ENCODE data around the gene BORCS8.

BORCS8 gene

DNA sequence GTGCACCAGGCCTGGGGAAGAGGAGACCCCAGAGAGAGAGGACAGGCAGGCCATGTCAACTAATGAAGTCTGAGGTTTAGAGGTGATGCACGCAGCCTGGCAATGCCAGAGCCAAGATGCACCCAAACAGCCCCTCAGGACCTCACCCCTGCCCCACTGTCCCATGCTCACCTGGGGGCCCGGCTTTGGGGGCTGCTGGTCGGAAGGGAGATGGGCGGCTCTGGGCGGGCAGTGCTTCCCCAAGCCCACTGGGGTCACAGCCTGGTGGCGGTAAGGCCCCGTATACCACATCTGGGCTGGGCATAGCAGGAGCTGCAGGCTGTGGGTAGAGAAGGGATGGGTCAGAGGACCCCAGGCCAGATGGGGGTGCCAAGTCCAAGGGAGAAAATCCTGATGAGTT is 45.1 kb downstream of the BORCS8 start:
- ChIA-PET POLR2A (ENCODE audit: low non-redundant PET) (interaction anchor here (0.8 kb wide), 1 partner anchor 9 kb away, joined by 3 read pairs; no protein-coding TSS in a partner anchor), CTCF (interaction anchor here (0.7 to 2.1 kb wide), 6 partner anchors 10 to 343 kb away, joined by 3 to 13 read pairs (median 6); no protein-coding TSS in a partner anchor)
- TF ChIP-seq CTCF (conservative IDR thresholded peaks at IDR 0.05; ENCODE audit: low read depth): no peak
- no peak overlapping the region for H3K27ac ChIP-seq
- no peak for DNase-seq (ENCODE audit: low spot score)

DNA sequence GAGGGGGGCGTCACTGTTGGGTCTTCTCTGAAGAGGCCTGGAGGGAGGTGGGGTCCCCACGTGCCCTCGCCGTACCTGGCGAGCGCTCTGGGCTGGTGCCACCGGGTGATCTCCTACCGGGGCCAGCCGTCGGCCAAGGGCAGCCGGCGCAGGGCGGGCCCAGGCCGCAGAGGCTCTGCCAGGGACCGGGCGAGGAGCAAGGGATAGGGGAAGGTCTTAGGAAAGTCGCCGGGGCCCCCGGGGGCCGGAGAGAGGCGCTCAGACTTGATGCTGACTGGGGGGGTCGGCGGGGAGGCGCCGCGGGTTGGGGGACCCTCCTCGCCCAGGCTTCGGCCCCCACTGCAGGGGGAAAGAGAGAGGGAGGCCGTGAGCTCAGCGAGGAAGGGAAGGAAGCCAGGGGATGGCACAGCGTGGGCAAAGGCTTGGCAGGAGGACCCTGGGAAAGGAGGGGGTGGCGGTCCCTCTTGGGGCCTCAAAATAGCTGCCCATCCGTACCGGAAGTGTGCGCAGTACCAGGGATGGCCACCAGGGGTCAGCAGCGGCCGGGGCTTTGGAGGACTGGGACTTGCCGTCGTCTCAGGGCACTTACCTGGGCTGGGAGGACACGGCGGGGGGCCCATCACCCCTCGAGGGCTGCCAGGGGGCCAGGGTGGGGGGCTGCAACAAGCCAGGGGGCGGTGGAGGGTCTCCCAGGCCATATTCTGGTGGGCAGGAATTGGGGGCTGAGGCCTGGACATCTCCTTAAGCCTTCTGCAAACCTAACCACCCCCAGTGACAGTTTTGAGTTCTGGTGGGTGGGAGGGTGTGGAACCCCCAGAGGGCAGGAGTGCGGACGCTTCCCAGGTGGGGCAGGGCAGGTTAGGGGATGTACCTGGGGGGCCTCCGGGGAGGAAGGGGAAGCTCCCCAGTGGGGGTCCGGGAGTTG is 46.0 kb downstream of the BORCS8 start:
- peak; percentile 53 for DNase-seq (ENCODE audit: low spot score)
- CTCF ChIA-PET: interaction anchor here (0.5 to 2.1 kb wide), 19 partner anchors 11 to 1326 kb away, joined by 3 to 13 read pairs (median 3); no protein-coding TSS in a partner anchor
- no peak overlapping the region for H3K27ac ChIP-seq
- POLR2A ChIA-PET (ENCODE audit: low non-redundant PET): no interaction called here
- TF ChIP-seq CTCF (conservative IDR thresholded peaks at IDR 0.05; ENCODE audit: low read depth): peak; percentile 98

DNA sequence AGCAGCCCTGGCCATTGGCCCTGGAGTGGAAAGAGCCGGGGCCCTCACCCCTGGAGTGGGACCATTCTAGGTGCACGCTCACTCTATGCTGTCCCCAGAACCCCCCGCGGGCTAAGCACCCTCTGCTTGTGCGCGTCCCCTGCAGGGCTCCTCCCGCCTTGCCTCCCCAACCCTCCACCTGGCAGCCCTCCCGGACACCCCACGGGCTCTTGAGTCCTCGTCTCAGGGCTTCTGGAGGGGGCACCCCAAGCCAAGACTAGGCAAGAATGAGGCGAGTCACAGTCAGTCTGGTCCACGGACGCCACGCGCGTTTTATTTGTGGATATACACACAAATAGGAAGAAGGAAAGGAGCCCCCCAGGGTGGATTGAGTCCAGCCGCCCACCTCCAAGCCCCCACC is 46.7 kb downstream of the BORCS8 start:
- H3K27ac ChIP-seq: no peak overlapping the region
- no peak for TF ChIP-seq CTCF (conservative IDR thresholded peaks at IDR 0.05; ENCODE audit: low read depth)
- no peak for DNase-seq (ENCODE audit: low spot score)
- CTCF ChIA-PET: interaction anchor here (0.5 to 2.1 kb wide), 15 partner anchors 11 to 1326 kb away, joined by 3 to 13 read pairs (median 4); no protein-coding TSS in a partner anchor
- POLR2A ChIA-PET (ENCODE audit: low non-redundant PET): no interaction called here

DNA sequence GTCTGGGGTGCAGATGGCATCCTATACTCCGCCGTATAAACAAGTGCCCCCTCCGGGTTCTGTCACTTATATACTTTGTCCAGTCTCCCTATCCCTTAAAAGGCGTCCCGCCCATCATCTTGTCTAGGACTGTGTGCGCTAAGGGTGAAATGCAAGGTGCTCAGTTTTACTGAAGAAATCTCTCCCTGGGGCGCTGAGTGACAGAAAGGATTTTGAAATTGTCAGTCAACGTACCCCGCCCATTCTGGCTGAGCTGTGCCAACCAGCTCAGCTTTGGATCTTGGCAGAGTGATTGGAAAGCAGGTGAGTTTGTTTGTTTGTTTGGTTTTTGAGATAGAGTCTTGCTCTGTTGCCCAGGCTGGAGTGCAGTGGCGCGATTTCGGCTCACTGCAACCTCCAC is 49.6 kb downstream of the BORCS8 start:
- H3K27ac ChIP-seq: no peak overlapping the region
- no peak for TF ChIP-seq CTCF (conservative IDR thresholded peaks at IDR 0.05; ENCODE audit: low read depth)
- CTCF ChIA-PET: no interaction called here
- POLR2A ChIA-PET (ENCODE audit: low non-redundant PET): no interaction called here
- DNase-seq (ENCODE audit: low spot score): no peak

GRCh38 chr19:19140476-19140875 is 51.5 kb downstream of the BORCS8 start:
- H3K27ac ChIP-seq: no peak overlapping the region
- ChIA-PET POLR2A (ENCODE audit: low non-redundant PET) (no interaction called here), CTCF (interaction anchor here (0.6 to 0.7 kb wide), 5 partner anchors 17 to 447 kb away, joined by 3 to 8 read pairs (median 3); no protein-coding TSS in a partner anchor)
- no peak for TF ChIP-seq CTCF (conservative IDR thresholded peaks at IDR 0.05; ENCODE audit: low read depth)
- DNase-seq (ENCODE audit: low spot score): no peak

DNA sequence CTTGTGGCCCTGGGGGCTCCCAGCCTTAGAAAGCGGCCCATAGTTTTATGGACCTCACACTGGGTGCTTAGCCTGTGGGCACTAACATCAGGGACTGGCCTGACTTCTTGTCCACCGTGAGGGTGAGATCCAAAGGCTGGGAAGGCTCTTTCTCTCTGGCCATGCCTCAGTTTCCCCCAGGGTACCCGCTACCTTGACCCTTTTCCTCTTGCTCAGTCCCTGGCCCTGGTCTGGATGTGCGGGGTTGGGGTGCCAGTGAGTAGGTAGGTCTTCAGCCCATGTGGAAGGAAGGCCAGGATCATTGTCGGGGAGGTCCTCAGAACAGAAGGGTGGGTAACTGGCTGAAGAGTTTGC is 52.1 kb downstream of the BORCS8 start:
- H3K27ac ChIP-seq: no peak overlapping the region
- POLR2A ChIA-PET (ENCODE audit: low non-redundant PET): no interaction called here
- CTCF ChIA-PET: interaction anchor here (0.7 to 1.3 kb wide), 2 partner anchors 8 to 431 kb away, joined by 5 to 6 read pairs; no protein-coding TSS in a partner anchor
- DNase-seq (ENCODE audit: low spot score): no peak
- peak; percentile 72 for TF ChIP-seq CTCF (conservative IDR thresholded peaks at IDR 0.05; ENCODE audit: low read depth)

Data from RWPE1 (cell line).